ENCODE data around the gene STIM1. TPM values are rescaled to one million over a fixed set of nuclear protein-coding genes. Genes with fewer than 3 reads are reported as not detected.
A peak's percentile ranks its signal among the peaks of the same experiment; 100 is the strongest.

The STIM1 gene
- total RNA-seq, 1 experiment from 2014 or later: 93.6 TPM

GRCh38 chr11:3901249-3902025 is 46.0 kb downstream of the STIM1 start:
- in situ Hi-C loops (cut with HindIII; ENCODE audit: low pct_unique_long_range_greater_than_20kb, low sequenced_read_pairs) (loop anchor here (10.0 kb wide), 1 partner anchor 63 kb away; no protein-coding TSS in a partner anchor), intact Hi-C loops (cut with micrococcal nuclease; ENCODE audit: unreplicated experiment) (no loop called here)
- ATAC-seq (no peak), DNase-seq (ENCODE audit: low read depth, low spot score) (no peak)
- ChIA-PET CTCF (interaction anchor here (1.7 kb wide), 1 partner anchor 46 kb away, joined by 5 read pairs; the partner anchor contains the start of gene STIM1), POLR2A (no interaction called here)
- Histone ChIP-seq H3K36me3 (ENCODE audit: control insufficient read depth, insufficient read depth, low read length) (no peaks in the 10 kb centered on the region), H3K9me3 (ENCODE audit: control insufficient read depth, insufficient read depth, low read depth, low read length) (no peaks in the 10 kb centered on the region), H3K4me3 (ENCODE audit: low read depth in 2 of 2, low read length in 2 of 2) (no peak overlapping the region), H3K4me1 (ENCODE audit: control insufficient read depth, insufficient read depth, low read length) (peaks cover 36% of the 10 kb centered on the region), H3K27ac (ENCODE audit: low read length) (no peak overlapping the region), H3K27me3 (ENCODE audit: control insufficient read depth, insufficient read depth, low read length) (no peaks in the 10 kb centered on the region)
- TF ChIP-seq POLR2AphosphoS5 (IDR thresholded peaks at IDR 0.05; ENCODE audit: low read depth, low read length) (no peak), TCF7L2 (IDR thresholded peaks at IDR 0.05; ENCODE audit: low read depth, low read length) (no peak), SIN3A (IDR thresholded peaks at IDR 0.05; ENCODE audit: borderline replicate concordance, insufficient read depth, low read depth, low read length) (no peak)
- TF ChIP-seq, protein P1, sequence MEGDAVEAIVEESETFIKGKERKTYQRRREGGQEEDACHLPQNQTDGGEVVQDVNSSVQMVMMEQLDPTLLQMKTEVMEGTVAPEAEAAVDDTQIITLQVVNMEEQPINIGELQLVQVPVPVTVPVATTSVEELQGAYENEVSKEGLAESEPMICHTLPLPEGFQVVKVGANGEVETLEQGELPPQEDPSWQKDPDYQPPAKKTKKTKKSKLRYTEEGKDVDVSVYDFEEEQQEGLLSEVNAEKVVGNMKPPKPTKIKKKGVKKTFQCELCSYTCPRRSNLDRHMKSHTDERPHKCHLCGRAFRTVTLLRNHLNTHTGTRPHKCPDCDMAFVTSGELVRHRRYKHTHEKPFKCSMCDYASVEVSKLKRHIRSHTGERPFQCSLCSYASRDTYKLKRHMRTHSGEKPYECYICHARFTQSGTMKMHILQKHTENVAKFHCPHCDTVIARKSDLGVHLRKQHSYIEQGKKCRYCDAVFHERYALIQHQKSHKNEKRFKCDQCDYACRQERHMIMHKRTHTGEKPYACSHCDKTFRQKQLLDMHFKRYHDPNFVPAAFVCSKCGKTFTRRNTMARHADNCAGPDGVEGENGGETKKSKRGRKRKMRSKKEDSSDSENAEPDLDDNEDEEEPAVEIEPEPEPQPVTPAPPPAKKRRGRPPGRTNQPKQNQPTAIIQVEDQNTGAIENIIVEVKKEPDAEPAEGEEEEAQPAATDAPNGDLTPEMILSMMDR (IDR thresholded peaks at IDR 0.05): no peak
- TF ChIP-seq, protein P2, sequence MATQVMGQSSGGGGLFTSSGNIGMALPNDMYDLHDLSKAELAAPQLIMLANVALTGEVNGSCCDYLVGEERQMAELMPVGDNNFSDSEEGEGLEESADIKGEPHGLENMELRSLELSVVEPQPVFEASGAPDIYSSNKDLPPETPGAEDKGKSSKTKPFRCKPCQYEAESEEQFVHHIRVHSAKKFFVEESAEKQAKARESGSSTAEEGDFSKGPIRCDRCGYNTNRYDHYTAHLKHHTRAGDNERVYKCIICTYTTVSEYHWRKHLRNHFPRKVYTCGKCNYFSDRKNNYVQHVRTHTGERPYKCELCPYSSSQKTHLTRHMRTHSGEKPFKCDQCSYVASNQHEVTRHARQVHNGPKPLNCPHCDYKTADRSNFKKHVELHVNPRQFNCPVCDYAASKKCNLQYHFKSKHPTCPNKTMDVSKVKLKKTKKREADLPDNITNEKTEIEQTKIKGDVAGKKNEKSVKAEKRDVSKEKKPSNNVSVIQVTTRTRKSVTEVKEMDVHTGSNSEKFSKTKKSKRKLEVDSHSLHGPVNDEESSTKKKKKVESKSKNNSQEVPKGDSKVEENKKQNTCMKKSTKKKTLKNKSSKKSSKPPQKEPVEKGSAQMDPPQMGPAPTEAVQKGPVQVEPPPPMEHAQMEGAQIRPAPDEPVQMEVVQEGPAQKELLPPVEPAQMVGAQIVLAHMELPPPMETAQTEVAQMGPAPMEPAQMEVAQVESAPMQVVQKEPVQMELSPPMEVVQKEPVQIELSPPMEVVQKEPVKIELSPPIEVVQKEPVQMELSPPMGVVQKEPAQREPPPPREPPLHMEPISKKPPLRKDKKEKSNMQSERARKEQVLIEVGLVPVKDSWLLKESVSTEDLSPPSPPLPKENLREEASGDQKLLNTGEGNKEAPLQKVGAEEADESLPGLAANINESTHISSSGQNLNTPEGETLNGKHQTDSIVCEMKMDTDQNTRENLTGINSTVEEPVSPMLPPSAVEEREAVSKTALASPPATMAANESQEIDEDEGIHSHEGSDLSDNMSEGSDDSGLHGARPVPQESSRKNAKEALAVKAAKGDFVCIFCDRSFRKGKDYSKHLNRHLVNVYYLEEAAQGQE (IDR thresholded peaks at IDR 0.05; ENCODE audit: insufficient read depth in 1 of 2, low read depth in 2 of 2, low read length in 1 of 2): no peak
- BruUV-seq (replicated peaks): no TSS peak

DNA sequence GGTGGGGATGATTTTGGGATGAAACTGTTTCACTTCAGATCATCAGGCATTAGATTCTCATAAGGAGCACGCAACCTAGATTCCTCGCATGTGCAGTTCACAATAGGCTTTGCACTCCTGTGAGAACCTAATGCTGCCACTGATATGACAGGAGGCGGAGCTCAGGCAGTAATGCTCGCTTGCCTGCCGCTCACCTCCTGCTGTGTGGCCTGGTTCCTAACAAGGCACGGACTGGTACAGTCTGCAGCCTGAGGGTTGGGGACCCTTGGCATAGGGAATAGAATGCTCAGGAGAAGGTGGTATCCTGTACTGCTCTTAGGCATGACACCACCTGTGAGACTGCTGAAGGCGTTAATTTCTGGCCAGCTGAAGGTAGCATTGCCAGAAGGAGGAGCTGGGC is 47.0 kb downstream of the STIM1 start:
- no peaks in the 10 kb centered on the region for H3K36me3 ChIP-seq (ENCODE audit: control insufficient read depth, insufficient read depth, low read length)
- H3K27me3 ChIP-seq (ENCODE audit: control insufficient read depth, insufficient read depth, low read length): no peaks in the 10 kb centered on the region
- H3K4me1 ChIP-seq (ENCODE audit: control insufficient read depth, insufficient read depth, low read length): peaks cover 43% of the 10 kb centered on the region
- CTCF ChIA-PET: no interaction called here
- in situ Hi-C loops (cut with HindIII; ENCODE audit: low pct_unique_long_range_greater_than_20kb, low sequenced_read_pairs) (loop anchor here (10.0 kb wide), 1 partner anchor 62 kb away; no protein-coding TSS in a partner anchor), intact Hi-C loops (cut with micrococcal nuclease; ENCODE audit: unreplicated experiment) (no loop called here)
- no TSS peak for BruUV-seq (replicated peaks)
- H3K9me3 ChIP-seq (ENCODE audit: control insufficient read depth, insufficient read depth, low read depth, low read length): no peaks in the 10 kb centered on the region
- TF ChIP-seq, protein P2 (IDR thresholded peaks at IDR 0.05; ENCODE audit: insufficient read depth in 1 of 2, low read depth in 2 of 2, low read length in 1 of 2): no peak
- TF ChIP-seq TCF7L2 (IDR thresholded peaks at IDR 0.05; ENCODE audit: low read depth, low read length) (no peak), SIN3A (IDR thresholded peaks at IDR 0.05; ENCODE audit: borderline replicate concordance, insufficient read depth, low read depth, low read length) (no peak)
- DNase-seq (ENCODE audit: low read depth, low spot score) (no peak), ATAC-seq (no peak)
- POLR2A ChIA-PET: interaction anchor here (0.5 to 0.6 kb wide), 2 partner anchors 8 to 22 kb away, joined by 3 to 7 read pairs; no protein-coding TSS in a partner anchor
- H3K27ac ChIP-seq (ENCODE audit: low read length): 0 out of 2 replicates have a peak overlapping the region, but pooled peaks have one; percentile 12
- no peak overlapping the region for H3K4me3 ChIP-seq (ENCODE audit: low read depth in 2 of 2, low read length in 2 of 2)

Measured in Panc1 (cell line).